IMR-90 (cell line): Measurements from ENCODE around the gene FN1. TPM values are rescaled to one million over a fixed set of nuclear protein-coding genes. Genes with fewer than 3 reads are reported as not detected.
A peak's percentile ranks its signal among the peaks of the same experiment; 100 is the strongest.

ENCODE experiments used
- ATAC-seq: fragments of 200-7000 bp; cut with Tn5 transposase; 2 replicates; pipeline ENCODE4 v1.9.1; 2020; ENCODE audit warnings: low read depth, mild to moderate bottlenecking, moderate library complexity
- BruUV-seq: library from RNA; stranded (reverse); fragments of 400-500 nt; replicated peaks from 2 replicates; lab custom pipeline; 2021; lab: Mats Ljungman, UMichigan
- CTCF ChIA-PET: fragments of 300-600 bp; formaldehyde crosslinking; extraction: SDS; loops from one replicate; lab custom pipeline; 2021; ENCODE audit warnings: antibody characterized with exemption; lab: Yijun Ruan, JAX
- POLR2A ChIA-PET: fragments of 300-600 bp; sonication (Branson Sonifier 250); formaldehyde crosslinking; loops from one replicate; lab custom pipeline; 2022; ENCODE audit warnings: antibody characterized with exemption; ENCODE audit not compliant: unreplicated experiment; lab: Charles Lee
- DNase-seq: peaks from one replicate; pipeline ENCODE4 v3.0.0; 2013
- H2AFZ ChIP-seq: replicated peaks from 2 replicates; pipeline ENCODE3; 2013; ENCODE audit warnings: low read length, mild to moderate bottlenecking; ENCODE audit not compliant: poor library complexity
- H2AK5ac ChIP-seq: 2 replicates; pipeline ENCODE4 v1.6.1; 2013; ENCODE audit warnings: low read depth, low read length, inconsistent platforms
- H2AK9ac ChIP-seq: replicated peaks from 2 replicates; pipeline ENCODE3; 2013; ENCODE audit warnings: mild to moderate bottlenecking, low read depth, low read length, moderate library complexity; ENCODE audit not compliant: poor library complexity
- H2BK120ac ChIP-seq: 2 replicates; pipeline ENCODE4 v1.6.1; 2013; ENCODE audit warnings: low read depth, low read length, inconsistent platforms
- H2BK15ac ChIP-seq: 3 replicates; pipeline ENCODE4 v1.6.1; 2013; ENCODE audit warnings: low read depth, low read length, inconsistent platforms
- H2BK20ac ChIP-seq: 2 replicates; pipeline ENCODE4 v1.6.1; 2013; ENCODE audit warnings: low read depth, mild to moderate bottlenecking, inconsistent platforms, low read length, moderate library complexity
- H2BK5ac ChIP-seq: 2 replicates; pipeline ENCODE4 v1.6.1; 2013; ENCODE audit warnings: mild to moderate bottlenecking, low read depth, low read length, inconsistent platforms; ENCODE audit not compliant: poor library complexity, severe bottlenecking
- H3K14ac ChIP-seq: replicated peaks from 2 replicates; pipeline ENCODE4 v1.6.1; 2013; ENCODE audit warnings: low read depth, low read length, inconsistent platforms
- H3K18ac ChIP-seq: 2 replicates; pipeline ENCODE4 v1.6.1; 2013; ENCODE audit warnings: low read depth, low read length, control low read depth
- H3K23ac ChIP-seq: 2 replicates; pipeline ENCODE4 v1.6.1; 2013; ENCODE audit warnings: low read depth, low read length, inconsistent platforms
- H3K27ac ChIP-seq: 2 replicates; pipeline ENCODE4 v1.5.1; 2013; ENCODE audit warnings: mild to moderate bottlenecking, control low read depth, low read length; ENCODE audit not compliant: insufficient read depth
- H3K27me3 ChIP-seq: 2 replicates; pipeline ENCODE4 v1.6.1; 2013; ENCODE audit warnings: low read length; ENCODE audit not compliant: control insufficient read depth, insufficient read depth
- H3K36me3 ChIP-seq: 2 replicates; pipeline ENCODE4 v1.6.1; 2013; ENCODE audit warnings: low read length, mixed read lengths; ENCODE audit not compliant: control insufficient read depth, insufficient read depth
- H3K4ac ChIP-seq: 2 replicates; pipeline ENCODE4 v1.6.1; 2013; ENCODE audit warnings: low read depth, low read length, inconsistent platforms
- H3K4me1 ChIP-seq: 2 replicates; pipeline ENCODE4 v1.6.1; 2013; ENCODE audit warnings: low read length, mixed read lengths; ENCODE audit not compliant: control insufficient read depth, insufficient read depth
- H3K4me2 ChIP-seq: 2 replicates; pipeline ENCODE4 v1.6.1; 2013; ENCODE audit warnings: low read depth, mild to moderate bottlenecking, control low read depth, low read length, moderate library complexity
- H3K4me3 ChIP-seq: 2 replicates; pipeline ENCODE4 v1.5.1; 2013; ENCODE audit warnings: low read depth, mild to moderate bottlenecking, control low read depth, low read length, moderate library complexity; ENCODE audit not compliant: insufficient read depth
- H3K56ac ChIP-seq: 2 replicates; pipeline ENCODE4 v1.6.1; 2013; ENCODE audit warnings: low read length, inconsistent platforms; ENCODE audit not compliant: insufficient read depth; ENCODE audit errors: extremely low read depth
- H3K79me1 ChIP-seq, 2 experiments: 2 replicates each; pipeline ENCODE4 v1.6.1; 2013; ENCODE audit warnings: low read length in 2 of 2, inconsistent platforms in 1 of 2, low read depth in 1 of 2
- H3K9ac ChIP-seq: 2 replicates; pipeline ENCODE4 v1.6.1; 2013; ENCODE audit warnings: low read depth, low read length, control low read depth
- H3K9me1 ChIP-seq: 2 replicates; pipeline ENCODE4 v1.6.1; 2013; ENCODE audit warnings: low read length, inconsistent platforms; ENCODE audit not compliant: insufficient read depth
- H3K9me3 ChIP-seq: 2 replicates; pipeline ENCODE4 v1.6.1; 2013; ENCODE audit warnings: low read length; ENCODE audit not compliant: control insufficient read depth, insufficient read depth
- H4K20me1 ChIP-seq: 2 replicates; pipeline ENCODE4 v1.6.1; 2013; ENCODE audit warnings: low read length, inconsistent platforms; ENCODE audit not compliant: insufficient read depth
- H4K5ac ChIP-seq: 2 replicates; pipeline ENCODE4 v1.6.1; 2013; ENCODE audit warnings: mild to moderate bottlenecking, low read depth, low read length, control low read depth
- H4K8ac ChIP-seq, 2 experiments: 2 replicates each; pipeline ENCODE4 v1.6.1; 2013; ENCODE audit warnings: low read depth in 2 of 2, low read length in 2 of 2, control low read depth in 1 of 2, inconsistent platforms in 1 of 2
- H4K91ac ChIP-seq: 2 replicates; pipeline ENCODE4 v1.6.1; 2013; ENCODE audit warnings: low read depth, low read length, inconsistent platforms; ENCODE audit not compliant: insufficient read depth
- BHLHE40 ChIP-seq: fragments of 150-350 bp; IDR thresholded peaks from 2 replicates; pipeline ENCODE4 v1.6.1; 2016; ENCODE audit warnings: mild to moderate bottlenecking, low read depth, low read length
- CEBPB ChIP-seq: IDR thresholded peaks from 2 replicates; pipeline ENCODE4 v1.6.1; 2012; ENCODE audit warnings: low read depth, low read length, improper control_type of control experiment
- MAZ ChIP-seq: IDR thresholded peaks from 2 replicates; pipeline ENCODE4 v1.6.1; 2012; ENCODE audit warnings: low read depth, mild to moderate bottlenecking, low read length, improper control_type of control experiment, moderate library complexity, borderline replicate concordance
- NFE2L2 ChIP-seq: fragments of 150-350 bp; IDR thresholded peaks from 2 replicates; pipeline ENCODE4 v1.6.1; 2016; ENCODE audit warnings: low read depth, mild to moderate bottlenecking, low read length
- SMC3 ChIP-seq: fragments of 150-350 bp; IDR thresholded peaks from 2 replicates; pipeline ENCODE4 v1.6.1; 2016; ENCODE audit warnings: low read depth, mild to moderate bottlenecking, antibody characterized with exemption, low read length, moderate library complexity
- WGBS, 2 experiments: methylation state at CpG; one replicate each; pipeline versions ENCODE4 v1.1.5 to v1.1.7; 2013; ENCODE audit warnings: missing lambda C conversion rate in 2 of 2; ENCODE audit not compliant: insufficient read length in 1 of 2; ENCODE audit errors: extremely low coverage in 2 of 2; 5-methylcytosine and 5-hydroxymethylcytosine counted together
- dilution Hi-C: fragments of 300-500 bp; cut with HindIII; formaldehyde crosslinking; loops from one replicate; pipeline ENCODE4 v1.14.3; 2018; ENCODE audit warnings: low sequenced_read_pairs; ENCODE audit not compliant: unreplicated experiment
- in situ Hi-C: fragments of 300-500 bp; cut with MboI; formaldehyde crosslinking; loops from 3 replicates; pipeline ENCODE4 v1.14.3; 2019; ENCODE audit warnings: low sequenced_read_pairs, inconsistent platforms, mixed read lengths
- intact Hi-C: fragments of 100-400 bp; cut with micrococcal nuclease; formaldehyde crosslinking; loops from 2 replicates; pipeline ENCODE4 v1.10.0; 2022
- polyA plus RNA-seq, 3 experiments: library from polyadenylated mRNA; depleted of rRNA; stranded (reverse); fragments of >200 nt; gene quantifications; 2 replicates each; pipeline ENCODE4 v1.2.3, GENCODE V29; 2012; ENCODE audit warnings: low replicate concordance in 1 of 3
- total RNA-seq: library from RNA; depleted of rRNA; stranded (reverse); fragments of >200 nt; gene quantifications from 2 replicates; pipeline ENCODE4 v1.2.3, GENCODE V29; 2012

Gene FN1
- total and polyA plus RNA-seq, 2 of the 4 experiments (the other 2 are of a cell fraction) = 8,243 to 13,004 TPM

- Histone ChIP-seq H4K91ac (peak overlapping the region; percentile 41; the same call in 1 of the 2 replicates), H3K9ac (no peak overlapping the region), H3K36me3 (no peaks in the 10 kb centered on the region), H3K56ac (no peak overlapping the region), H2BK120ac (peak overlapping the region; percentile 77; the same call in 1 of the 2 replicates), H2BK15ac (peak overlapping the region; percentile 11; the same call in 2 of the 3 replicates), H4K5ac (no peak overlapping the region; the same call in 1 of the 2 replicates), H2BK5ac (peak overlapping the region; percentile 46), H2AK5ac (no peak overlapping the region; the same call in 1 of the 2 replicates), H3K4ac (0 out of 2 replicates have a peak overlapping the region, but pooled peaks have one; percentile 32), H3K27ac (no peak overlapping the region), H3K4me3 (no peak overlapping the region), H3K79me1 (0 out of 4 replicates have a peak, but pooled peaks cover 0 to 4% of the 10 kb centered on the region in 2 experiments), H2AFZ (no peak overlapping the region), H2BK20ac (peak overlapping the region; percentile 6; the same call in 1 of the 2 replicates), H3K27me3 (no peaks in the 10 kb centered on the region), H3K18ac (peak overlapping the region; percentile 7), H2AK9ac (no peak overlapping the region), H3K9me3 (no peaks in the 10 kb centered on the region), H3K4me1 (peaks cover 15% of the 10 kb centered on the region), H3K14ac (0 out of 2 replicates have a peak overlapping the region, but pooled peaks have one; percentile 7), H3K23ac (no peak overlapping the region), H4K8ac (no peak overlapping the region), H3K9me1 (peaks cover 9% of the 10 kb centered on the region), H3K4me2 (no peak overlapping the region), H4K20me1 (no peaks in the 10 kb centered on the region)
- peak; percentile 50 for DNase-seq
- dilution Hi-C loops (no loop called here), intact Hi-C loops (loop anchor here (5.0 kb wide), 1 partner anchor 36 kb away; no protein-coding TSS in a partner anchor), in situ Hi-C loops (no loop called here)
- POLR2A ChIA-PET = no interaction called here
- ATAC-seq = peak; percentile 72
- CTCF ChIA-PET = no interaction called here
- BruUV-seq = no TSS peak
- WGBS, 2 experiments = no CpG with 5 or more reads among the region's 3 CpGs
- no peak for TF ChIP-seq BHLHE40
- TF ChIP-seq MAZ = no peak
- TF ChIP-seq SMC3 = no peak
- no peak for TF ChIP-seq CEBPB
- no peak for TF ChIP-seq NFE2L2
Observed at GRCh38 chr2:215466097-215466909, 30.4 kb upstream of the FN1 start.
